SJSA1 (cell line): Measurements from ENCODE around the gene EIF3I. TPM values are rescaled to one million over a fixed set of nuclear protein-coding genes. Genes with fewer than 3 reads are reported as not detected.

Experiments used
- DNase-seq, 2 experiments: peaks; one replicate each; pipeline ENCODE4 v3.0.0-alpha.2; 2015 to 2020; ENCODE audit warnings: low spot score in 2 of 2, low read depth in 1 of 2
- H3K27ac ChIP-seq: fragments of 250-450 bp; sonication (Bioruptor Pico); 2 replicates; pipeline ENCODE4 v1.5.1; 2020; ENCODE audit warnings: mild to moderate bottlenecking, moderate library complexity
- H3K27me3 ChIP-seq: fragments of 250-450 bp; sonication (Bioruptor Pico); replicated peaks from 2 replicates; pipeline ENCODE4 v1.5.1; 2020; ENCODE audit warnings: mild to moderate bottlenecking, moderate library complexity
- H3K36me3 ChIP-seq: fragments of 250-450 bp; sonication (Bioruptor Pico); 2 replicates; pipeline ENCODE4 v1.5.1; 2020; ENCODE audit warnings: mild to moderate bottlenecking
- H3K4me1 ChIP-seq: fragments of 250-450 bp; sonication (Bioruptor Pico); replicated peaks from 2 replicates; pipeline ENCODE4 v1.6.1; 2021; ENCODE audit warnings: mild to moderate bottlenecking
- H3K4me3 ChIP-seq: fragments of 250-450 bp; sonication (Bioruptor Pico); 2 replicates; pipeline ENCODE4 v1.5.1; 2020; ENCODE audit warnings: mild to moderate bottlenecking
- H3K9me3 ChIP-seq: fragments of 250-450 bp; sonication (Bioruptor Pico); replicated peaks from 2 replicates; pipeline ENCODE4 v1.5.1; 2020; ENCODE audit warnings: mild to moderate bottlenecking
- total RNA-seq: library from RNA; depleted of rRNA; stranded (reverse); fragments of >200 nt; shearing (Covaris generic); gene quantifications from 2 replicates; pipeline ENCODE4 v1.2.3, GENCODE V29; 2014

EIF3I gene
- total RNA-seq, 1 experiment from 2014 or later = 465 TPM

- Histone ChIP-seq H3K36me3 (peaks cover 20% of the 10 kb centered on the region), H3K4me3 (peak overlapping the region; percentile 55), H3K4me1 (peaks cover 28% of the 10 kb centered on the region), H3K9me3 (no peaks in the 10 kb centered on the region), H3K27ac (peak overlapping the region; percentile 64), H3K27me3 (no peaks in the 10 kb centered on the region)
- DNase-seq = no peak
These were observed 17.3 kb upstream of the EIF3I start for GRCh38 chr1:32204943-32205361.

- DNase-seq = peak; percentile 71 to 85
- H3K4me1 ChIP-seq = peaks cover 26% of the 10 kb centered on the region
- peak within 1 kb of the TSS; percentile 55 for H3K4me3 ChIP-seq
- H3K36me3 ChIP-seq = peaks cover 20% of the 10 kb centered on the region
- H3K27me3 ChIP-seq = no peaks in the 10 kb centered on the region
- H3K9me3 ChIP-seq = no peaks in the 10 kb centered on the region
- H3K27ac ChIP-seq = peak within 1 kb of the TSS; percentile 64
These were observed 16.5 kb upstream of the EIF3I start, which contains the start of gene IQCC for GRCh38 chr1:32205401-32206370. TSS of gene IQCC (plus strand) at chr1:32205671. CDS start at chr1:32205682, 11 bp downstream.

GRCh38 chr1:32208469-32208868, 13.7 kb upstream of the EIF3I start:
- no peaks in the 10 kb centered on the region for H3K9me3 ChIP-seq
- H3K27ac ChIP-seq = no peak overlapping the region
- DNase-seq = no peak
- peaks cover 15% of the 10 kb centered on the region for H3K4me1 ChIP-seq
- no peaks in the 10 kb centered on the region for H3K27me3 ChIP-seq
- H3K36me3 ChIP-seq = peaks cover 20% of the 10 kb centered on the region
- H3K4me3 ChIP-seq = no peak overlapping the region

- peaks cover 15% of the 10 kb centered on the region for H3K4me1 ChIP-seq
These were observed 13.3 kb upstream of the EIF3I start, which contains the start of gene DCDC2B for GRCh38 chr1:32208891-32209328. TSS of gene DCDC2B (plus strand) at chr1:32209089. CDS start at chr1:32209094, 5 bp downstream.

GRCh38 chr1:32215629-32216480, 6.4 kb upstream of the EIF3I start:
- peak; percentile 58 to 76 for DNase-seq
- Histone ChIP-seq H3K4me1 (no peaks in the 10 kb centered on the region; the same call in 1 of the 2 replicates), H3K4me3 (no peak overlapping the region), H3K36me3 (peaks cover 47% of the 10 kb centered on the region), H3K9me3 (no peaks in the 10 kb centered on the region), H3K27me3 (no peaks in the 10 kb centered on the region), H3K27ac (no peak overlapping the region)

More at GRCh38 chr1:32208891-32209328, 13.3 kb upstream of the EIF3I start, which contains the start of gene DCDC2B:
- Histone ChIP-seq H3K9me3 (no peaks in the 10 kb centered on the region), H3K27me3 (no peaks in the 10 kb centered on the region), H3K36me3 (peaks cover 24% of the 10 kb centered on the region), H3K4me3 (no peak within 1 kb of the TSS), H3K27ac (no peak within 1 kb of the TSS)
- no peak for DNase-seq

GRCh38 chr1:32216566-32216965, 5.6 kb upstream of the EIF3I start:
- Histone ChIP-seq H3K27ac (no peak overlapping the region), H3K9me3 (no peaks in the 10 kb centered on the region), H3K36me3 (peaks cover 47% of the 10 kb centered on the region), H3K4me3 (no peak overlapping the region), H3K4me1 (peaks cover 7% of the 10 kb centered on the region), H3K27me3 (no peaks in the 10 kb centered on the region)
- DNase-seq = no peak

- no peak for DNase-seq
- Histone ChIP-seq H3K36me3 (peaks cover 63% of the 10 kb centered on the region), H3K9me3 (no peaks in the 10 kb centered on the region), H3K4me1 (peaks cover 21% of the 10 kb centered on the region), H3K27me3 (no peaks in the 10 kb centered on the region), H3K4me3 (no peak overlapping the region), H3K27ac (no peak overlapping the region)
These were observed 3.2 kb upstream of the EIF3I start for GRCh38 chr1:32219022-32219421.

- Histone ChIP-seq H3K27me3 (no peaks in the 10 kb centered on the region), H3K27ac (no peak overlapping the region), H3K36me3 (peaks cover 67% of the 10 kb centered on the region), H3K9me3 (no peaks in the 10 kb centered on the region), H3K4me1 (peaks cover 23% of the 10 kb centered on the region), H3K4me3 (peak overlapping the region; percentile 68)
- DNase-seq = no peak
These were observed 1.2 kb upstream of the EIF3I start for GRCh38 chr1:32220746-32221580.

GRCh38 chr1:32221581-32221979, 627 bp upstream of the EIF3I start:
- H3K9me3 ChIP-seq = no peaks in the 10 kb centered on the region
- peak overlapping the region; percentile 68 for H3K4me3 ChIP-seq
- peaks cover 23% of the 10 kb centered on the region for H3K4me1 ChIP-seq
- peak overlapping the region; percentile 95 for H3K27ac ChIP-seq
- peaks cover 67% of the 10 kb centered on the region for H3K36me3 ChIP-seq
- H3K27me3 ChIP-seq = no peaks in the 10 kb centered on the region
- DNase-seq = no peak

- no peaks in the 10 kb centered on the region for H3K27me3 ChIP-seq
- peak overlapping the region; percentile 68; the same call in 1 of the 2 replicates for H3K4me3 ChIP-seq
- peaks cover 74% of the 10 kb centered on the region for H3K36me3 ChIP-seq
- peaks cover 23% of the 10 kb centered on the region for H3K4me1 ChIP-seq
- H3K9me3 ChIP-seq = no peaks in the 10 kb centered on the region
- no peak overlapping the region for H3K27ac ChIP-seq
- no peak for DNase-seq
These were observed 1.5 kb downstream of the EIF3I start for GRCh38 chr1:32223683-32224082.

- Histone ChIP-seq H3K9me3 (no peaks in the 10 kb centered on the region), H3K27ac (no peak overlapping the region), H3K4me1 (peaks cover 23% of the 10 kb centered on the region), H3K36me3 (peaks cover 80% of the 10 kb centered on the region), H3K27me3 (no peaks in the 10 kb centered on the region), H3K4me3 (no peak overlapping the region)
- no peak for DNase-seq
These were observed 2.1 kb downstream of the EIF3I start for GRCh38 chr1:32224285-32224684.

GRCh38 chr1:32228771-32229170, 6.6 kb downstream of the EIF3I start:
- Histone ChIP-seq H3K4me3 (no peak overlapping the region), H3K4me1 (peaks cover 4% of the 10 kb centered on the region), H3K9me3 (no peaks in the 10 kb centered on the region), H3K36me3 (peaks cover 96% of the 10 kb centered on the region), H3K27ac (no peak overlapping the region), H3K27me3 (no peaks in the 10 kb centered on the region)
- DNase-seq = no peak
